Measurements from ENCODE around the gene GPR42. TPM values are rescaled to one million over a fixed set of nuclear protein-coding genes. Genes with fewer than 3 reads are reported as not detected.
"Not testable (repeated sequence)": the region's sequence is repeated elsewhere in the genome, so short reads cannot be mapped to it uniquely, and the experiment has no call there.

Gene GPR42
- total RNA-seq, 1 donor from 2014 or later: not detected

GRCh38 chr19:35392742-35393715 lies 22.2 kb downstream of the GPR42 start:
- no peak for ATAC-seq
- DNase-seq (ENCODE audit: low spot score): peak; percentile 6

- DNase-seq (ENCODE audit: low spot score): no peak
- ATAC-seq: peak; percentile 55
Observed at GRCh38 chr19:35395382-35396199, 24.7 kb downstream of the GPR42 start.

- ATAC-seq (no peak), DNase-seq (ENCODE audit: low spot score) (no peak)
Observed at GRCh38 chr19:35396240-35396885, 25.5 kb downstream of the GPR42 start.

GRCh38 chr19:35397064-35397463 lies 26.2 kb downstream of the GPR42 start:
- ATAC-seq (no peak), DNase-seq (ENCODE audit: low spot score) (no peak)

- DNase-seq (ENCODE audit: low spot score) (no peak), ATAC-seq (no peak)
Observed at GRCh38 chr19:35398570-35398969, 27.7 kb downstream of the GPR42 start.

- DNase-seq (ENCODE audit: low spot score): no peak
- ATAC-seq: no peak
Observed at GRCh38 chr19:35399231-35399630, 28.4 kb downstream of the GPR42 start.

- no peak for ATAC-seq
Observed at GRCh38 chr19:35399948-35400772, 29.3 kb downstream of the GPR42 start.

GRCh38 chr19:35400773-35401100 lies 29.9 kb downstream of the GPR42 start:
- DNase-seq (ENCODE audit: low spot score) (no peak), ATAC-seq (no peak)

More at GRCh38 chr19:35399948-35400772, 29.3 kb downstream of the GPR42 start:
- no peak for DNase-seq (ENCODE audit: low spot score)

- DNase-seq (ENCODE audit: low spot score); ATAC-seq: not testable (repeated sequence)
Observed at GRCh38 chr19:35401416-35401815, 30.5 kb downstream of the GPR42 start.

- ATAC-seq (no peak), DNase-seq (ENCODE audit: low spot score) (no peak)
Observed at GRCh38 chr19:35403116-35403760, 32.4 kb downstream of the GPR42 start.

- DNase-seq (ENCODE audit: low spot score) (no peak), ATAC-seq (no peak)
Observed at GRCh38 chr19:35404879-35405622, 34.2 kb downstream of the GPR42 start.

- ATAC-seq: no peak
Observed at GRCh38 chr19:35407619-35408018, 36.8 kb downstream of the GPR42 start.

GRCh38 chr19:35408284-35409171 lies 37.7 kb downstream of the GPR42 start:
- ATAC-seq (no peak), DNase-seq (ENCODE audit: low spot score) (no peak)

More at GRCh38 chr19:35407619-35408018, 36.8 kb downstream of the GPR42 start:
- no peak for DNase-seq (ENCODE audit: low spot score)

GRCh38 chr19:35409191-35409590 lies 38.3 kb downstream of the GPR42 start:
- DNase-seq (ENCODE audit: low spot score) (no peak), ATAC-seq (no peak)

- DNase-seq (ENCODE audit: low spot score) (no peak), ATAC-seq (no peak)
Observed at GRCh38 chr19:35410487-35410886, 39.6 kb downstream of the GPR42 start.

- ATAC-seq (no peak), DNase-seq (ENCODE audit: low spot score) (no peak)
Observed at GRCh38 chr19:35414442-35414841, 43.6 kb downstream of the GPR42 start.

GRCh38 chr19:35416331-35416730 lies 45.5 kb downstream of the GPR42 start:
- DNase-seq (ENCODE audit: low spot score) (no peak), ATAC-seq (no peak)

- ATAC-seq (no peak), DNase-seq (ENCODE audit: low spot score) (no peak)
Observed at GRCh38 chr19:35417278-35417677, 46.4 kb downstream of the GPR42 start.

Data from left lobe of liver (tissue), 2 donors.